Calu3 (cell line): ENCODE results near the gene PARD6B. TPM values are rescaled to one million over a fixed set of nuclear protein-coding genes. Genes with fewer than 3 reads are reported as not detected.

Experiments
- BruUV-seq: library from RNA; stranded (reverse); fragments of 400-500 nt; replicated peaks from 2 replicates; lab custom pipeline; 2021; lab: Mats Ljungman, UMichigan
- CTCF ChIA-PET: fragments of 300-600 bp; sonication (Branson Sonifier 250); formaldehyde crosslinking; loops from one replicate; lab custom pipeline; 2022; ENCODE audit warnings: antibody characterized with exemption; lab: Charles Lee
- DNase-seq: peaks from one replicate; pipeline ENCODE4 v3.0.0; 2022
- H3K27ac Mint-ChIP-seq: one replicate; pipeline ENCODE4 v1.8.0; 2022; ENCODE audit warnings: mixed read lengths; ENCODE audit not compliant: unreplicated experiment
- H3K27me3 Mint-ChIP-seq: one replicate; pipeline ENCODE4 v1.8.0; 2022; ENCODE audit warnings: mixed read lengths; ENCODE audit not compliant: unreplicated experiment
- H3K36me3 Mint-ChIP-seq: one replicate; pipeline ENCODE4 v1.8.0; 2022; ENCODE audit warnings: mild to moderate bottlenecking, moderate library complexity, mixed read lengths; ENCODE audit not compliant: insufficient read depth, unreplicated experiment
- H3K4me1 Mint-ChIP-seq: one replicate; pipeline ENCODE4 v1.8.0; 2022; ENCODE audit warnings: mild to moderate bottlenecking, low read depth, mixed read lengths; ENCODE audit not compliant: unreplicated experiment
- H3K4me3 Mint-ChIP-seq: one replicate; pipeline ENCODE4 v1.8.0; 2022; ENCODE audit warnings: mild to moderate bottlenecking, low read depth, moderate library complexity, mixed read lengths; ENCODE audit not compliant: unreplicated experiment
- H3K9me3 Mint-ChIP-seq: one replicate; pipeline ENCODE4 v1.8.0; 2022; ENCODE audit warnings: low read depth, mixed read lengths; ENCODE audit not compliant: unreplicated experiment
- intact Hi-C: fragments of 100-400 bp; cut with micrococcal nuclease; formaldehyde crosslinking; loops from one replicate; pipeline ENCODE4 v1.10.0; 2022; ENCODE audit not compliant: unreplicated experiment
- total RNA-seq: library from RNA; stranded (reverse); gene quantifications from 2 replicates; pipeline ENCODE4 v1.2.3, GENCODE V29; 2022
- TF ChIP-seq, protein P1 (sequence below): fragments of 200-600 bp; IDR thresholded peaks from one replicate; pipeline ENCODE4 v1.8.0; 2022; ENCODE audit warnings: antibody characterized with exemption; ENCODE audit not compliant: unreplicated experiment

PARD6B gene
- total RNA-seq, 1 experiment from 2014 or later, result 114 TPM

GRCh38 chr20:50683570-50683969, 47.8 kb upstream of the PARD6B start:
- Mint-ChIP-seq H3K9me3 (no peaks in the 10 kb centered on the region), H3K27ac (no peak overlapping the region), H3K27me3 (no peaks in the 10 kb centered on the region), H3K4me3 (no peak overlapping the region), H3K36me3 (peaks cover 19% of the 10 kb centered on the region), H3K4me1 (peaks cover 19% of the 10 kb centered on the region)
- TF ChIP-seq, protein P1, sequence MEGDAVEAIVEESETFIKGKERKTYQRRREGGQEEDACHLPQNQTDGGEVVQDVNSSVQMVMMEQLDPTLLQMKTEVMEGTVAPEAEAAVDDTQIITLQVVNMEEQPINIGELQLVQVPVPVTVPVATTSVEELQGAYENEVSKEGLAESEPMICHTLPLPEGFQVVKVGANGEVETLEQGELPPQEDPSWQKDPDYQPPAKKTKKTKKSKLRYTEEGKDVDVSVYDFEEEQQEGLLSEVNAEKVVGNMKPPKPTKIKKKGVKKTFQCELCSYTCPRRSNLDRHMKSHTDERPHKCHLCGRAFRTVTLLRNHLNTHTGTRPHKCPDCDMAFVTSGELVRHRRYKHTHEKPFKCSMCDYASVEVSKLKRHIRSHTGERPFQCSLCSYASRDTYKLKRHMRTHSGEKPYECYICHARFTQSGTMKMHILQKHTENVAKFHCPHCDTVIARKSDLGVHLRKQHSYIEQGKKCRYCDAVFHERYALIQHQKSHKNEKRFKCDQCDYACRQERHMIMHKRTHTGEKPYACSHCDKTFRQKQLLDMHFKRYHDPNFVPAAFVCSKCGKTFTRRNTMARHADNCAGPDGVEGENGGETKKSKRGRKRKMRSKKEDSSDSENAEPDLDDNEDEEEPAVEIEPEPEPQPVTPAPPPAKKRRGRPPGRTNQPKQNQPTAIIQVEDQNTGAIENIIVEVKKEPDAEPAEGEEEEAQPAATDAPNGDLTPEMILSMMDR, result no peak
- BruUV-seq, result no TSS peak
- DNase-seq, result no peak
- CTCF ChIA-PET, result interaction anchor here (0.7 to 1.0 kb wide), 2 partner anchors 21 to 67 kb away, joined by 3 to 4 read pairs; no protein-coding TSS in a partner anchor
- intact Hi-C loops, result no loop called here

- no TSS peak for BruUV-seq
- Mint-ChIP-seq H3K9me3 (no peaks in the 10 kb centered on the region), H3K27ac (no peak overlapping the region), H3K4me3 (no peak overlapping the region), H3K4me1 (peaks cover 23% of the 10 kb centered on the region), H3K36me3 (peaks cover 7% of the 10 kb centered on the region), H3K27me3 (no peaks in the 10 kb centered on the region)
- TF ChIP-seq, protein P1, result no peak
- DNase-seq, result no peak
- intact Hi-C loops, result no loop called here
- CTCF ChIA-PET, result interaction anchor here (0.7 to 0.9 kb wide), 3 partner anchors 39 to 771 kb away, joined by 3 to 5 read pairs (median 4); no protein-coding TSS in a partner anchor
These were observed 44.6 kb upstream of the PARD6B start for GRCh38 chr20:50686821-50687220.

- no peaks in the 10 kb centered on the region for H3K9me3 Mint-ChIP-seq
- H3K4me3 Mint-ChIP-seq, result no peak overlapping the region
- peaks cover 7% of the 10 kb centered on the region for H3K36me3 Mint-ChIP-seq
- intact Hi-C loops, result no loop called here
- no peak for DNase-seq
- no peak overlapping the region for H3K27ac Mint-ChIP-seq
- H3K27me3 Mint-ChIP-seq, result no peaks in the 10 kb centered on the region
- BruUV-seq, result no TSS peak
- CTCF ChIA-PET, result interaction anchor here (0.5 to 2.3 kb wide), 2 partner anchors 26 to 89 kb away, joined by 4 to 12 read pairs; no protein-coding TSS in a partner anchor
- TF ChIP-seq, protein P1, result no peak
- H3K4me1 Mint-ChIP-seq, result peaks cover 23% of the 10 kb centered on the region
These were observed 43.0 kb upstream of the PARD6B start for GRCh38 chr20:50688256-50688975.

DNA sequence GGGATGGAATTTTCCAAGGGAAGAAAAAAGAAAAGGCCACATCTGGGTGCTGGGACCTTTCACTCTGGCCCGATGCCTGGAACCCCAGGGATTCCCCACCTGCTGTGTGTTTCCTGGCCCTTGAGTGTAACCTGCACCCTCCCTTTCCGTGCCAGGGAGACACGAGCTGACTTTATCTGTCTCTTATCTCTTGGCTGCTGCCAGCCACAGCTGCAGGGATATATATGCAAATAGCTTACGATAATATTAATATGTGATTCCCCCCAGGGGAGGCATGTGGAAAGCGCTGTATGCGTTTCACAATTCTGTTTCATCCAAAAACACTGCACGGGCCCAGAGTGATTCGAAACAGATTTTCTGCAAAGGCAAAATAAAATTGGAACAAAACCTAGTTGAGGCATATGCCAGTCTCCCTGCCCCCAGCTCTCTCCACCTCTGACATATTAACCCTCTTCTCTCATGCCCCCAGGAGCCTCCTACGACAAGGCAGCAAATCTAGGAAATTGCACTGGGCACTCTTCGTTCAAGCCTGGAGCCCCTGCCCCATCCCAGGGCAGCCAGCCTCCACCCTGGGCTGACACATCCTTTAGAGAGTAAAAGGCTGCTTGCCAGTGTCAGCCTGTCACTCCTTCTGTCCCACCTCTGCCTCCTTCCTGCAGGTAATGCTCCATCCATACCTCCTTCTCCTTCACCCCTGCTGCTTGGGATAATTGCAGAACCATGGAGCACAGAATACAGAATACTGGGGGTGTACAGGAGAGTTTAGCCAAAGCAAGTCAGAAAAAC, 41.3 kb upstream of the PARD6B start:
- CTCF ChIA-PET, result interaction anchor here (0.5 to 2.3 kb wide), 9 partner anchors 10 to 1178 kb away, joined by 3 to 12 read pairs (median 4); no protein-coding TSS in a partner anchor
- peak; percentile 64 for DNase-seq
- no peaks in the 10 kb centered on the region for H3K27me3 Mint-ChIP-seq
- peaks cover 7% of the 10 kb centered on the region for H3K36me3 Mint-ChIP-seq
- peaks cover 23% of the 10 kb centered on the region for H3K4me1 Mint-ChIP-seq
- BruUV-seq, result no TSS peak
- TF ChIP-seq, protein P1, result no peak
- no peaks in the 10 kb centered on the region for H3K9me3 Mint-ChIP-seq
- H3K27ac Mint-ChIP-seq, result peak overlapping the region; percentile 17
- peak overlapping the region; percentile 10 for H3K4me3 Mint-ChIP-seq
- intact Hi-C loops, result no loop called here
